Epithelial cell of proximal tubule (primary cell): ENCODE measurements around the gene AAGAB. TPM values are rescaled to one million over a fixed set of nuclear protein-coding genes. Genes with fewer than 3 reads are reported as not detected.

ENCODE experiments used
- DNase-seq: peaks from one replicate; pipeline ENCODE4 v3.0.0-alpha.2; 2011; ENCODE audit warnings: low read depth
- H3K4me3 ChIP-seq: 2 replicates; pipeline ENCODE4 v1.5.1; 2011; ENCODE audit warnings: low read depth, mild to moderate bottlenecking, low read length
- CTCF ChIP-seq: conservative IDR thresholded peaks from 2 replicates; pipeline ENCODE4 v1.5.1; 2012; ENCODE audit warnings: low read depth, mild to moderate bottlenecking, low read length
- total RNA-seq: library from RNA; depleted of rRNA; stranded (reverse); fragments of >200 nt; gene quantifications from 2 replicates; pipeline ENCODE4 v1.2.3, GENCODE V29; 2015

Gene AAGAB
- total RNA-seq, 1 donor from 2014 or later, result 41.5 TPM

GRCh38 chr15:67281714-67282113, 27.3 kb upstream of the AAGAB start:
- DNase-seq, result no peak
- H3K4me3 ChIP-seq, result no peak overlapping the region
- no peak for TF ChIP-seq CTCF

GRCh38 chr15:67280217-67280616, 25.8 kb upstream of the AAGAB start:
- no peak for DNase-seq
- no peak overlapping the region for H3K4me3 ChIP-seq
- no peak for TF ChIP-seq CTCF

- H3K4me3 ChIP-seq, result no peak overlapping the region
- no peak for TF ChIP-seq CTCF
- DNase-seq, result no peak
Measured at GRCh38 chr15:67276666-67277065, 22.2 kb upstream of the AAGAB start.

- no peak overlapping the region for H3K4me3 ChIP-seq
- no peak for DNase-seq
- TF ChIP-seq CTCF, result no peak
Measured at GRCh38 chr15:67274236-67274635, 19.8 kb upstream of the AAGAB start.

GRCh38 chr15:67267951-67268941, 13.8 kb upstream of the AAGAB start:
- H3K4me3 ChIP-seq, result no peak overlapping the region
- no peak for TF ChIP-seq CTCF
- DNase-seq, result no peak

- no peak overlapping the region for H3K4me3 ChIP-seq
- DNase-seq, result no peak
- no peak for TF ChIP-seq CTCF
Measured at GRCh38 chr15:67267440-67267839, 13.0 kb upstream of the AAGAB start.

GRCh38 chr15:67266870-67267269, 12.4 kb upstream of the AAGAB start:
- DNase-seq, result no peak
- no peak overlapping the region for H3K4me3 ChIP-seq
- no peak for TF ChIP-seq CTCF
